Glomerular visceral epithelial cell (primary cell): ENCODE data around the gene GPR21.

Experiments
- DNase-seq: peaks from one replicate; pipeline ENCODE4 v3.0.0-alpha.2; 2016; ENCODE audit errors: extremely low spot score

The GPR21 gene

GRCh38 chr9:123063896-123064295 lies 30.4 kb downstream of the GPR21 start:
- no peak for DNase-seq

- no peak for DNase-seq
Measured at GRCh38 chr9:123064716-123065115, 31.2 kb downstream of the GPR21 start.

GRCh38 chr9:123065196-123065595 lies 31.7 kb downstream of the GPR21 start:
- no peak for DNase-seq

GRCh38 chr9:123067136-123067535 lies 33.7 kb downstream of the GPR21 start:
- DNase-seq, result no peak

- peak; percentile 57 for DNase-seq
Measured at GRCh38 chr9:123069010-123069481, 35.6 kb downstream of the GPR21 start.

- no peak for DNase-seq
Measured at GRCh38 chr9:123070198-123070597, 36.7 kb downstream of the GPR21 start.

- no peak for DNase-seq
Measured at GRCh38 chr9:123072407-123072995, 39.0 kb downstream of the GPR21 start.

GRCh38 chr9:123073441-123073840 lies 40.0 kb downstream of the GPR21 start:
- no peak for DNase-seq

- DNase-seq, result peak; percentile 14
Measured at GRCh38 chr9:123073991-123074422, 40.5 kb downstream of the GPR21 start.

- no peak for DNase-seq
Measured at GRCh38 chr9:123074628-123075027, 41.2 kb downstream of the GPR21 start.

GRCh38 chr9:123080444-123080843 lies 47.0 kb downstream of the GPR21 start:
- no peak for DNase-seq

GRCh38 chr9:123081824-123082223 lies 48.4 kb downstream of the GPR21 start:
- DNase-seq, result peak; percentile 47

GRCh38 chr9:123083680-123084079 lies 50.2 kb downstream of the GPR21 start:
- DNase-seq, result no peak

- no peak for DNase-seq
Measured at GRCh38 chr9:123084256-123084655, 50.8 kb downstream of the GPR21 start.
